IPS DF 19.7 (cell line): ENCODE measurements around the gene ZNF670.
"Not testable (repeated sequence)": the region's sequence is repeated elsewhere in the genome, so short reads cannot be mapped to it uniquely, and the experiment has no call there.

Experiments used
- DNase-seq: peaks from one replicate; pipeline ENCODE4 v3.0.0-alpha.2; 2013; ENCODE audit warnings: low read depth, low spot score

Gene ZNF670

DNA sequence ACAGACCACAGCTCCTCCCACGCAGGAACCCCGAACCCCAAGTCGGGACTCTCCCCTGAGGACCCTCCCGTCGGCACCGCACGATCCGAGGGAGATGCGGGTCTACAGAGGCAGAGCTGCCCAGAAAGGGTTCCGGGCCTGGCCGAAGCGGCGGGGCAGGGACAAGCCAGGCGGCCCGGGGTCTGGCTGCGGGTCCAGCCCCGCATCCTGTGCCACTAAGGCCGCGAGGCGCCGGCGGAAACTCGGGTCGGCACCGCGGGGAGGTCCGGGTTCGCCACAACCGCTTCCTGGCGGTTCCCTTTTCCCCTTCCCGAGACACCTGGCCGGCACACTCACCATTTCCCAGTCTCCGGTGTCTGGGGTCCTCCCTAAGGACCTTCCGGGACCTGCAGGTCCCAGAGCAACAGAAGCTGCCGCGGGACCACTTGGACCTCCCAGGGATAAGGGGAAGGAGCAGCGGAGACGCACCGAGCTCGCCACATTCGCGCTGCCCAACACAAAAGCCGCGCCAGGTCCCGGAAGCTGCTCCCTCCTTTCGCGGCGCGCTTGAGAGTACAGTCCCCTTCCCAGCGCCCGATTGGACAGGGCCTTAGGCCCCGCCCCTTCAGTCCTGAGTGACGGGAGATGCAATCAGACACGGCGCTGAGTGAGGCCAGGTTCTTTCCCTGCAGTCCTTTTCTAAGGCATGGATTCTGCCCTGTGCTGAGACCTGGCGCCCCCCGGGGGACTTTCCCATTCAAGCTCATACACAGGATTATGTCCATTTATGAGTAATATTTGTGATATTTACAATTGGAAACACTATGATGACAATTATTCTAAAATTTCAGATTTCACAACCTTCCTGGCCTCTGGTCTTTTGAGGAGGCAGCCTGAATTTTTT lies at the start of gene ZNF670:
Gene ZNF670 (minus strand): TSS at position 554 of the 883 bp plus-strand sequence. CDS start 215 bp downstream, at position 339.
- DNase-seq: peak; percentile 92

GRCh38 chr1:247127519-247128282 lies 49.1 kb upstream of the ZNF670 start:
- DNase-seq: not testable (repeated sequence)

DNA sequence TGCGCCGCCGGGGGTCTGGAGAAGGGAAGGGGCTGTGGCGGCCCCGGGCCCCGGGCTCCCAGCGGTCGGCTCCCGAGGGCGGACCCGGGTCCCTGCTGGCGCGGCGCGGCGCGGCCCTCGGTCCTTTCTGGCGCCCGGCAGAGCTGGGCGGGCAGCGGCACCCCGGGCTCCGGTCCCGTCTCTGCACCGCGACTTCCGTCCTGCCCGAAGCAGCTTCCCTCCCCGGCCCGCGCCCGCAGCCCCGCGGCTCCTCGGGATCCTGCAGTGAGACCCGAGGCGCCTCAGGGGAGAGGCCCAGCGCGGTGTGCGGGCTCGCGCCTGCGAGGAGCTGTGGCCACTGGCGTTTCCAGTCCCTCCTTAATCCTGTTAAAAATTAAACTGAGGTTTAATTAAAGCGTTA lies 48.0 kb upstream of the ZNF670 start:
- not testable (repeated sequence) for DNase-seq

GRCh38 chr1:247126166-247126565 lies 47.6 kb upstream of the ZNF670 start:
- DNase-seq: not testable (repeated sequence)

- no peak for DNase-seq
Measured at GRCh38 chr1:247121382-247121781, 42.8 kb upstream of the ZNF670 start.

GRCh38 chr1:247120408-247120668 lies 41.7 kb upstream of the ZNF670 start:
- not testable (repeated sequence) for DNase-seq

DNA sequence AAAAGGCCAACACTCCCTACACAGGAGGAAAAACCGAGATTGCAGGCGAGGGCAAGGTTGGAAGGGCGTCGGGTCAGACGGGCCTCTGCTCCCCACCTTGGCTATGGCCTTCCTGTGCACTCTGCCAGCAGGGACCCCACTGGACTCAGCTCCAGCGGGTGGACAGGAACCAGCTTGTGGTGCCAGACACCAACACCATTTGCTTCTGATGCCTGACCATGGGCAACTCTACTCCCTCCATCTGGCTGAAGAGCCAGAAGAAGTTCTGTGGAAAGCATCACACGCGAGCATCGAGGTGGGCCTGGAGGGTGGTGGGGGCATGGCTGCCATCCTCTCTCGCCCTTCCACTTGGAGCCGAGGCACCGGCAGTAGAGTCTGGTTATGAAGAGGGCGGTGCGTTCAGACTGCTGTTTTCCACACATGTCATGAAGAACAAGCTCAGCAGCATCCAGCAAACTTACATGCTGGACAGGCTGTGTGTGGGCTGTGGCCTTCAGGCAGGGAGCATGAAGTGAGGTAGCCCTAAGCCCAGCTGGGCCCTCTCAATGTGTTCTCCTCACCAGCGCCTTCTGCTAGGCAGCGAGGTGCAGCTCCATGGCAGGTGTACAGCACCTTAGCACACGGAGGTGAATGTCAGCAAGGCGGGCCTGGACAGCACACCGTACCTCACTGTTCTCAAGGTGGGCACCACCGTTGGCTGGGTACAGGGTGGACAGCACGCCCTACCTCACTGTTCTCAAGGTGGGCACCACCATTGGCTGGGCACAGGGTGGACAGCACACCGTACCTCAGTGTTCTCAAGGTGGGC lies 41.2 kb upstream of the ZNF670 start:
- DNase-seq: no peak

DNA sequence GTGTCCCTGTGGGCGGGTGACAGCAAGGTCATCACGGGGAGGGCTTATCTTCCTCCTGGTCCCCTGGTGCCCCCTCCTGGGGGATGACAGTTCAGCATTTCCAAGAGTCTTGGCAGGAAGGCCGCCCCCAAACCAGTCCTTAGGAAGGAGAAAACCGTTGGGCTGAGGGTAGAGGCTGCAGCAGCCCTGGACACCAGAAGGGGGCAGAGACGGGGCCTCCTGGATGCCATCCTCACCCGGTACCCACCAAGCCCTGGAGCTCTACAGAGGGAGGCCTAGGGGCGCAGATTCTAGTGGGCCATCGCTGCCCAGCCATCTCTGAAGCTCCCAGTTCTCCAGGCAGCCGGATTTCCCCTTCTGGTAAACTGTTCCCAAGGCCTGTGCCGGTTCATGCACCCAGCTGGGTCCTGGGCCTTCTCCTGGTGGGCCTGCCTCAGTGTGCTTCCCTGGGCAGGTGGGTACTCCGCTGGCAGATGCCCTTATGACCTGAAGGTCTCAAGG lies 40.4 kb upstream of the ZNF670 start:
- peak; percentile 69 for DNase-seq

DNA sequence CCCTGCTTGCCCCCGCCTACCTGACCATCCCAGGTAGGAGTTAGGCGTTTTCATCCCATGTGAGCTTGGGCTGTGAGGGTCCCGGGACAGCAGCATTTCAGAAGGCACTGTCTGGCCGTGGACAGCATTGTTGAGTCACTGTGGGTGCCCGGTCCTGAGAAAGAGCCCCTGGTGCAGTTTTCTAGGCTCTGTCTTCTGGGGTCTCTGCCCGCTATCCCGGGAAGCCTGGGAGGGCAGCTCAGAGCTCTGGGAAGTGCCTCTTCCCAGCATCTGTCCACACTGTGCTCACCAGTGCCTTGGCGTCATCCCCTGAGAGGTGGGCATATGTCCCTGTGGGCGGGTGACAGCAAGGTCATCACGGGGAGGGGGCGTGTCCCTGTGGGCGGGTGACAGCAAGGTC lies 36.9 kb upstream of the ZNF670 start:
- no peak for DNase-seq

GRCh38 chr1:247115141-247115510 lies 36.5 kb upstream of the ZNF670 start:
- no peak for DNase-seq

GRCh38 chr1:247114351-247115140 lies 35.9 kb upstream of the ZNF670 start:
- no peak for DNase-seq

DNA sequence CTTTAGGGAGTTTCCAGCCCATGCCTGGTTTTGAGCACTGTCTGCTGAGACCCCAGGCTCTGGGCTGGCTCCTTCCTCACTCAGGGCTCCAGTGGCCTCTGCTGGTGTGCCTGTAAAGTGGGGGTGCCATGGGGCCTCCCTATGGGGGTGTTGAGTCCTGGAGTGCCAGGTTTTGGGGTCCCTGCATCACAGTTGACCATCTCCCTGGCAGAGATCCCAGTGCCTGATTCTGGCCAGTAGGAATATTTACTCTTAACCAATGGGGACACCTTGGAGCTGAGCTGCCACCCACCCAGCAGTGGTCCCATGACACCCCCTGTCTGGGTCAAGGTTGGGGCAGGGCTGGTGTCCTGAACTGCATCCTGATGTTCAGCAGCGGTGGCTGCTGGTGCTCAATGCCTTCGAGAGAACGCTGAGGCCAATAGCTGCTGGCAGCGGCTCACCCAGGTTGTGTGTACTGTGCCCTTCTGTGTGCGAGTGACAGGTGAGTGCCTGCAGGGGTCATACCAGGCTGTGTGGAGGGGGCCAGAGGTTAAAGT lies 35.2 kb upstream of the ZNF670 start:
- no peak for DNase-seq

- no peak for DNase-seq
Measured at GRCh38 chr1:247113094-247113497, 34.5 kb upstream of the ZNF670 start.

DNA sequence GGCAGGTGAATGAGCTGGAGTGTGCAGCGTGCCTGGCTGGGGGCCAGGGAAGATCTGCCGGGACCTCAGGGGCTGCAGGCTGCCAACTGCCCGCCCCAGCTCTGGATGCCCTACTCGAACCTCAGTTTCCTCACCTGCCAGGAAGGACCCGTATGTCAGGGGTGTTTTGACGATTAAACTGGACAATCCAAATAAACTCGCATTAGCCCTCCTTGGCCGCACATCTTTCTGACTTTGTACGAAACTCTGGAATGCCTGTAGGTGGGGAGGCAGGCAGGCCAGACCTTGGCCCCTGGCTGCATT lies 33.8 kb upstream of the ZNF670 start:
- no peak for DNase-seq

DNA sequence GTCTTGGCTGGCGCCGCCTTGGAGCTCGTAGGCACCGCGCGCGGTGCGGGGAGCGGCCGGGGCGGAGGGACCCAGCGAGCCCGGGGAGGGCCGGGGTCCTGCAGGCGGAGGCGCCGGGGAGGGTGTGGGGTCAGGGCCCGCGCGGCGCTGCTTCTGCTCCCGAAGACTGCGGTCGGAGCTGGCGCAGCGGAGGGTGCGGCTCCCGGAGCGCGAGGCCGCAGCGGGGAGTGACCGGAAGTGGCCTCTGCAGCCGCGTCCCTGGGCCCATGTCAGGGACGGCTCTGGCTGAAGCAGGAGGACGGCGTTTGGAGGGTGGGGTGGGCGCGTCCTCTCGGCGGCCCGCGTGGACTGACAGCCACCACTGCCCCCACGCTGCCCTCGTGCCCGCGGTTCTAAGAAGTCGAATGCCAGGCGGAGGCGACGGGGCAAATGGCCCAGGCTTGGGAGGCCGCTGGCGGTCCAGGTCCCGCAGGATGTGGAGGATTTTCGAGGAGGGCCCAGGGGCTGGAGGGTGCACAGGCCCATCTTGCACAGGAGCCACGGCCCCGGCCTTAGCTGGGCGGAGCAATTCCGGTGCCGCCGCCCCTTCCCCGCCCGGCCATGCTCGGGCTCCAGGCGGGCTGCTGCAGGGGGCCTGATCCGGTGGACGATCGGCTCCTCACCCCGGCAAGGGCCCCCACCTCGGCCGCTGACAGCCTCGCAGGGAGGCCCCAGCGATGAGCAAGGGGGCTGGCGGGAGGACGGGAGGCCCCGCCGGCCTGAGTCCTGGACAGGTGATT lies 33.3 kb upstream of the ZNF670 start:
- no peak for DNase-seq

GRCh38 chr1:247111259-247111699 lies 32.7 kb upstream of the ZNF670 start:
- no peak for DNase-seq

DNA sequence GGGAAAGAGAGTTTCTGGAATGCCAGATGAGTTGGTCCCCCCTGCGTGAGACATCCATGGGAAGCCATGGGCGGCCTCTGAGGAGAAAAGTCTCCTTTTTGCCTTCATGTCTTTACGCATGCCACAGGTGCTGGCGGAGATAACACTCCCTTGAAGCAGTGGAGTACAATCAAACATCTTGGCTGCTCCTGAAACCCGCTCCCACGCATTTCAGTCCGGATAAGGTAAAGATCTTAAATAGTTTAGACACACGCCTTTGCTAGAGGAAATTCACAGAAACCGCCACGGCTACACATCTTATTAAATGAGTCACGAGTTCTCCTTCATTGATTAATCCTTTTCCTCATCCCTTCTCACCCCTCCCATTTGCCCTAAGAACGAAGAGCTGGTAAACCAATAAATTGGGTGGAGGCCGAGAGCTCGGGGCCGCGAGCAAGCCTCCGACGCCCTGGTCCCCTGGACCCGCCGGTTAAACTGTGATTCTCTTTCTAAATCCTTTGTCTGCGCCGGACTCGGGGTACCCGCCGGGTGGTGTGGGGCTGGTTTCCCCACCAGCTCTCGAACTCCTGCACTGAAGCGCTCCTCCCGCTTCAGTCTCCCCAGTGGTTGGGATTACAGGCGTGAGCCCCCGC lies 32.1 kb upstream of the ZNF670 start:
- no peak for DNase-seq

DNA sequence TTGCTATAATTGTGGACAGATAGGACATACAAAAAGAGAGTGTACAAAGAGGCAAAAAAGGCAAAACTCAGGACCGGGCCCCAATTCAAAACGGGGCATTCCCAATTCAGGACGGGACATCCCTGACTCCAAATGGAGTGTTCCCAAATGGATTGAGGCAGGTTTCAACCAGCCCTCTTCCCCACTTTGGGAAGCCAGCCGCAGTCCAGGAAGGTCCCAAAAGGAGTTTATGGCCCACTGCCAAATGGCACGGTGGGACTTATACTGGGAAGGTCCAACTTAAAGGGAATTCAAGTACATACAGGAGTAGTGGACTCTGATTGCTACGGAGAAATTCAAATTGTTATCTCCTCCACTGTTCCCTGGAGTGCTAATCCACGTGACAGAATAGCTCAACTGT lies 29.1 kb upstream of the ZNF670 start:
- DNase-seq: no peak

DNA sequence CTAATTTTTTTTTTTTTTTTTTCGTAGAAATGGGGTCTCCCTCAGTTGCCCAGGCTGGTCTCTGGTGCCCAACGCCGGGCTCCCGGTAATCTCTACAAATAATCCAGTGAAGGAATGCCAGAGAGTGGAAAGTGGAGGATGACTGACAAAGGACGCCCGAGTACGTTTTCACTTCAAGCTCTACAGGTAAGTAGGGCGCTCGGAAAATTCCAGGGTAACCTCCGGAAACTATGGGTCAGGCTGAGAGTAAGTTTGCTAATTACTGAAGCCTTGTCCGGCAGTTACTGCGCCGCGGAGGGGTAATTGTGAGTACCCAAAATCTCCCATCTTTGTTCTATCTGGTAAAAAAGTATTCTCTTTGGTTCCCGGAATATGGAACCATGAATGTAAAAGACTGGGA lies 27.4 kb upstream of the ZNF670 start:
- no peak for DNase-seq

- DNase-seq: no peak
Measured at GRCh38 chr1:247104965-247105364, 26.4 kb upstream of the ZNF670 start.
